ENCODE data around the gene NKPD1.

The NKPD1 gene

GRCh38 chr19:45142016-45142725 is 18.6 kb downstream of the NKPD1 start:
- Histone ChIP-seq H4K20me1 (peaks cover 23 to 87% (median 73%) of the 10 kb centered on the region in 11 experiments), H3K4me2 (no peak overlapping the region), H3K27ac (no peak overlapping the region), H3K9me3 (replicated peaks in 1 of 11) (no peaks in the 10 kb centered on the region), H3K27me3 (no peaks in the 10 kb centered on the region), H3K4me3 (no peak overlapping the region), H3K4me1 (peaks cover 20 to 34% (median 27%) of the 10 kb centered on the region in 10 experiments), H3K36me3 (peaks cover 53 to 75% (median 63%) of the 10 kb centered on the region in 11 experiments), H3K9ac (peak overlapping the region in 4 of 11 experiments; percentile 25 to 45 (median 35); a peak in 3 of 22 replicates)
- TF ChIP-seq Cebpa-rat (IDR thresholded peaks at IDR 0.05), result no peak

GRCh38 chr19:45141203-45141900 is 19.4 kb downstream of the NKPD1 start:
- H3K9me3 ChIP-seq (replicated peaks in 1 of 11), result no peaks in the 10 kb centered on the region

GRCh38 chr19:45140533-45140932 is 20.2 kb downstream of the NKPD1 start:
- peaks cover 36 to 95% (median 77%) of the 10 kb centered on the region in 11 experiments for H4K20me1 ChIP-seq
- peaks cover 37 to 50% (median 43%) of the 10 kb centered on the region in 10 experiments for H3K4me1 ChIP-seq
- no peak overlapping the region for H3K4me3 ChIP-seq
- no peaks in the 10 kb centered on the region for H3K9me3 ChIP-seq (replicated peaks in 1 of 11)
- H3K9ac ChIP-seq, result peak overlapping the region in 2 of 11 experiments; percentile 24 to 41; a peak in 1 of 22 replicates
- no peaks in the 10 kb centered on the region for H3K27me3 ChIP-seq
- TF ChIP-seq Cebpa-rat (IDR thresholded peaks at IDR 0.05), result no peak
- peaks cover 42 to 60% (median 49%) of the 10 kb centered on the region in 11 experiments for H3K36me3 ChIP-seq
- H3K27ac ChIP-seq, result 0 out of 22 replicates have a peak overlapping the region, but pooled peaks of 1 of the 11 experiments have one; percentile 12
- no peak overlapping the region for H3K4me2 ChIP-seq

More at GRCh38 chr19:45141203-45141900, 19.4 kb downstream of the NKPD1 start:
- Histone ChIP-seq H3K36me3 (peaks cover 48 to 67% (median 55%) of the 10 kb centered on the region in 11 experiments), H3K9ac (0 out of 22 replicates have a peak overlapping the region, but pooled peaks of 1 of the 11 experiments have one; percentile 41), H3K4me3 (no peak overlapping the region), H3K4me1 (peaks cover 28 to 42% (median 34%) of the 10 kb centered on the region in 10 experiments), H4K20me1 (peaks cover 31 to 87% (median 75%) of the 10 kb centered on the region in 11 experiments), H3K4me2 (no peak overlapping the region), H3K27ac (no peak overlapping the region), H3K27me3 (no peaks in the 10 kb centered on the region)
- TF ChIP-seq Cebpa-rat (IDR thresholded peaks at IDR 0.05), result no peak

GRCh38 chr19:45140144-45140503 is 20.7 kb downstream of the NKPD1 start:
- peaks cover 41 to 54% (median 47%) of the 10 kb centered on the region in 10 experiments for H3K4me1 ChIP-seq
- peaks cover 36 to 96% (median 82%) of the 10 kb centered on the region in 11 experiments for H4K20me1 ChIP-seq
- peak overlapping the region in 4 of 11 experiments; percentile 6 to 34 (median 24); a peak in 3 of 22 replicates for H3K27ac ChIP-seq
- no peaks in the 10 kb centered on the region for H3K9me3 ChIP-seq (replicated peaks in 1 of 11)
- no peak for TF ChIP-seq Cebpa-rat (IDR thresholded peaks at IDR 0.05)
- peaks cover 38 to 56% (median 45%) of the 10 kb centered on the region in 11 experiments for H3K36me3 ChIP-seq
- no peak overlapping the region for H3K4me2 ChIP-seq
- H3K4me3 ChIP-seq, result no peak overlapping the region
- no peak overlapping the region; a peak in 1 of 22 replicates for H3K9ac ChIP-seq
- H3K27me3 ChIP-seq, result no peaks in the 10 kb centered on the region

GRCh38 chr19:45139286-45140143 is 21.3 kb downstream of the NKPD1 start:
- H3K27ac ChIP-seq, result peak overlapping the region in 4 of 11 experiments; percentile 6 to 34 (median 24); a peak in 4 of 22 replicates
- peak overlapping the region in 2 of 11 experiments; percentile 7 to 22; a peak in 1 of 22 replicates for H3K9ac ChIP-seq
- peaks cover 32 to 50% (median 39%) of the 10 kb centered on the region in 11 experiments for H3K36me3 ChIP-seq
- no peak overlapping the region for H3K4me2 ChIP-seq
- peaks cover 35 to 96% (median 85%) of the 10 kb centered on the region in 11 experiments for H4K20me1 ChIP-seq
- H3K4me1 ChIP-seq, result peaks cover 47 to 60% (median 53%) of the 10 kb centered on the region in 10 experiments
- H3K9me3 ChIP-seq (replicated peaks in 1 of 11), result no peaks in the 10 kb centered on the region
- no peaks in the 10 kb centered on the region for H3K27me3 ChIP-seq
- no peak for TF ChIP-seq Cebpa-rat (IDR thresholded peaks at IDR 0.05)
- no peak overlapping the region for H3K4me3 ChIP-seq

DNA sequence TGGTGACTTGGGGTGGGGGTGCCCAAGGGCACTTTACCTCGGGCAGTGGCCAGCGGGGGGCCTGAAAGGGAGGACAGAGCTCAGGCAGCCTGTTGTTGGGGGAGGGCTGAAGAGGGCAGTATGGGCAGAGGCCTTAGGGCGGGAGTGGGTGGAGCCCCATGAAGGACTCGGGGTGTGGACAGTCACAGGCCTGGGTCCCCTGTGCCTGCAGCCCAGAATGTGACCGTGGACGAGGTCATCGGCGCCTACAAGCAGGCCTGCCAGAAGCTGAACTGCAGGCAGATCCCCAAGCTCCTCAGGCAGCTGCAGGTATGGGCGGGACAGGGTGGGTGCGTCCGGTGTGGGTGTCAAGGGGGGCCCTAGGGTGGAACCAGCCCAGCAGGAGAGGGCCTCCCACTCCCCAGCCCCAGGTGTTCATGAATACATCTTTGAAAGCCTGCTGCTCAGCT is 22.5 kb downstream of the NKPD1 start:
- Histone ChIP-seq H3K4me1 (peaks cover 57 to 67% (median 59%) of the 10 kb centered on the region in 10 experiments), H3K4me3 (no peak overlapping the region), H4K20me1 (peaks cover 32 to 98% (median 86%) of the 10 kb centered on the region in 11 experiments), H3K27me3 (no peaks in the 10 kb centered on the region), H3K36me3 (peaks cover 26 to 38% (median 30%) of the 10 kb centered on the region in 11 experiments), H3K9me3 (replicated peaks in 1 of 11) (no peaks in the 10 kb centered on the region), H3K9ac (peak overlapping the region in 7 of 11 experiments; percentile 2 to 74 (median 36); a peak in 7 of 22 replicates), H3K27ac (peak overlapping the region in 8 of 11 experiments; percentile 36 to 82 (median 77); a peak in 8 of 22 replicates), H3K4me2 (peak overlapping the region; percentile 85 to 98 (median 95))
- TF ChIP-seq Cebpa-rat (IDR thresholded peaks at IDR 0.05), result no peak

DNA sequence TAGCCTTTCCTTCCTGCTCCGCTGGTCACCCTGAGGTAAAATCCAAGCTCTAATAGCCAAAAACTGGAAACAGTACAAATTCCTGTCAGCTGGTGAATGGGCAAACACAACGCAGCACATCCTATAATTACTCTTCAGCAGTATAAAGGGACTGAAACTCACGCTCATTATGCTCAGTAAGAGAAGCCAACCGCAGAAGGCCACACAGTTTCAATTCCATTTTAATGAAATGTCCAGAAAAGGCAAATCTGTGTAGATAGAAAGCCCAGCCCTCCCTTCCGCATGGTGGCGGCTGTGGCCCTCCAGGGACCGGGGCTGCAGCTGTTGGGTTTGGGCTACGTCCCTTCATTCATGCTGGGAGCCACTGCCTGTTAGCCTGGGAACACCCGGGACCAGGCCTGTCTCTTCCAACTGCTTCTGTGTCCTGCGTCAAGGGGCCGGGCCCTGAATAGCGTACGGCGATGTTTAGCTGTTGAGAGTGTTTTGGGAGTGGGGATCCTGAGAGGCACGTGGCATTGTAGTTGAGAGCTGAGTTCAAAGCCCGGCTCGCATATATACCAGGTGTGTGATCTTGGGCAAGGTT is 23.5 kb downstream of the NKPD1 start:
- Histone ChIP-seq H3K9me3 (replicated peaks in 1 of 11) (no peaks in the 10 kb centered on the region), H3K27me3 (no peaks in the 10 kb centered on the region), H3K27ac (peak overlapping the region; percentile 44 to 82 (median 74)), H3K4me2 (peak overlapping the region; percentile 85 to 98 (median 95)), H3K4me1 (peaks cover 55 to 69% (median 59%) of the 10 kb centered on the region in 10 experiments), H3K36me3 (peaks cover 18 to 29% (median 25%) of the 10 kb centered on the region in 11 experiments), H3K4me3 (peak overlapping the region in 9 of 10 experiments; percentile 5 to 55 (median 32); a peak in 14 of 20 replicates), H4K20me1 (peaks cover 30 to 98% (median 79%) of the 10 kb centered on the region in 11 experiments; a peak in 21 of 22 replicates), H3K9ac (peak overlapping the region; percentile 57 to 74 (median 70); a peak in 21 of 22 replicates)
- TF ChIP-seq Cebpa-rat (IDR thresholded peaks at IDR 0.05), result no peak

All from BLaER1 treated with 17β-estradiol and CSF1 and Interleukin-3, amounts not matched to agents 10 nM and 100 nM (cell line).